Type B pancreatic cell (in vitro differentiated cells): ENCODE data around the gene WWTR1. TPM values are rescaled to one million over a fixed set of nuclear protein-coding genes. Genes with fewer than 3 reads are reported as not detected.

Experiments used
- DNase-seq: peaks from one replicate; pipeline ENCODE4 v3.0.0; 2021; ENCODE audit warnings: mixed read lengths; ENCODE audit not compliant: unreplicated experiment; ENCODE audit errors: extremely low spot score
- H3K27ac Mint-ChIP-seq: 2 replicates; pipeline ENCODE4 v1.8.0; 2021; ENCODE audit warnings: mild to moderate bottlenecking, mixed read lengths
- H3K27me3 Mint-ChIP-seq: 2 replicates; pipeline ENCODE4 v1.8.0; 2021; ENCODE audit warnings: mixed read lengths
- H3K36me3 Mint-ChIP-seq: 2 replicates; pipeline ENCODE4 v1.8.0; 2021; ENCODE audit warnings: mixed read lengths
- H3K4me1 Mint-ChIP-seq: one replicate; pipeline ENCODE4 v1.8.0; 2021; ENCODE audit warnings: mixed read lengths; ENCODE audit not compliant: unreplicated experiment
- H3K4me3 Mint-ChIP-seq: 2 replicates; pipeline ENCODE4 v1.8.0; 2021; ENCODE audit warnings: mild to moderate bottlenecking, mixed read lengths
- H3K9me3 Mint-ChIP-seq: 2 replicates; pipeline ENCODE4 v1.8.0; 2021; ENCODE audit warnings: mixed read lengths
- CTCF ChIP-seq: fragments of 200-600 bp; sonication (generic); conservative IDR thresholded peaks from 2 replicates; pipeline ENCODE4 v1.5.0; 2021; ENCODE audit warnings: antibody characterized with exemption, mild to moderate bottlenecking
- total RNA-seq: library from RNA; stranded (reverse); gene quantifications from 2 replicates; pipeline ENCODE4 v1.2.1, GENCODE V29; 2021; ENCODE audit warnings: low replicate concordance

WWTR1 gene
- total RNA-seq, 1 donor from 2014 or later, result 65.0 TPM

GRCh38 chr3:149510480-149510879, 147.3 kb downstream of the WWTR1 start:
- H3K27me3 Mint-ChIP-seq, result no peaks in the 10 kb centered on the region
- no peak for TF ChIP-seq CTCF
- no peak overlapping the region for H3K27ac Mint-ChIP-seq
- no peak overlapping the region for H3K4me3 Mint-ChIP-seq
- no peak for DNase-seq
- peaks cover 29% of the 10 kb centered on the region for H3K4me1 Mint-ChIP-seq
- no peaks in the 10 kb centered on the region for H3K9me3 Mint-ChIP-seq
- no peaks in the 10 kb centered on the region for H3K36me3 Mint-ChIP-seq

DNA sequence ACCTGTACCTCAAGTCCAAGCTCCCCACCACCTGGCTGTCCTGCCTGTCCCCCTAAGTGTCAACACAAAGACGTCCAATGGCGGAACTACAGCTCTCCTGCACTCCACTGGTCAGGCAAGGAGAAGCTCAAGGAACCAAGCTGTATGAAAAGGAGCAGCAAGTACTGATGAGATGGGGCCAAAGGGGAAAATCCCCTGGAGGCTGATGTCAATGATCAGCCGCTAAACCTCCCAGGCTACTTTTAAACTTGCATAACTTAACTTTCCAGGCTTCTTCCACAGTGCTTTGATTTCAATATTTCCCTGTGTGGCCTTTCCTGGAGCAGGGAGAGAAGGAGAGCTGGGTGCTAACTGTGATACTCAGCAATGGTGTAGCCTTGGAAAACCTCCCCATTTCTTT, 148.3 kb downstream of the WWTR1 start:
- TF ChIP-seq CTCF, result no peak
- Mint-ChIP-seq H3K4me3 (no peak overlapping the region), H3K4me1 (peaks cover 35% of the 10 kb centered on the region), H3K27ac (no peak overlapping the region), H3K9me3 (no peaks in the 10 kb centered on the region), H3K27me3 (no peaks in the 10 kb centered on the region), H3K36me3 (no peaks in the 10 kb centered on the region)
- DNase-seq, result no peak

GRCh38 chr3:149507491-149508324, 150.1 kb downstream of the WWTR1 start:
- no peak for DNase-seq
- TF ChIP-seq CTCF, result no peak
- no peaks in the 10 kb centered on the region for H3K9me3 Mint-ChIP-seq
- peak overlapping the region; percentile 75 for H3K27ac Mint-ChIP-seq
- no peaks in the 10 kb centered on the region for H3K27me3 Mint-ChIP-seq
- peaks cover 33% of the 10 kb centered on the region for H3K4me1 Mint-ChIP-seq
- no peak overlapping the region for H3K4me3 Mint-ChIP-seq
- H3K36me3 Mint-ChIP-seq, result no peaks in the 10 kb centered on the region

DNA sequence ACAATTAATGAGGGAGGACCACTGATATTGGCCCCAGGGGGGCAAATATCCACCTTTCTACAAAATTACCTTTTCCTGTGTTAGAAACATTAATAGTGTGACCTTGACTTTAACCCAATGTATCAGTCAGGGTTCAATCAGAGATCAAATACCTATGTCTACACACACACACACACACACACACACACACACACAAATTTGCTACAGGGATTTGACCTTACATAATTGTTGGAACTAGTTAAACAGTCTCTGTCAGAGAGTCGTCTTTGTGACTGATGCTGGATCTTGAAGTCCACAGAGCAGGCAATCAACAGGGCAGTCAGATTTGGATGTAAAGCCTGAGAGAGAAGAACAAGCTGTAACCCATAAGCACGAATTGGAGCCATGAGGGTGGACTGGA, 150.9 kb downstream of the WWTR1 start:
- TF ChIP-seq CTCF, result no peak
- Mint-ChIP-seq H3K4me3 (no peak overlapping the region), H3K9me3 (no peaks in the 10 kb centered on the region), H3K36me3 (no peaks in the 10 kb centered on the region), H3K4me1 (peaks cover 26% of the 10 kb centered on the region), H3K27me3 (no peaks in the 10 kb centered on the region), H3K27ac (peak overlapping the region; percentile 75)
- no peak for DNase-seq

- H3K9me3 Mint-ChIP-seq, result no peaks in the 10 kb centered on the region
Measured at GRCh38 chr3:149506540-149506939, 151.3 kb downstream of the WWTR1 start.

More at GRCh38 chr3:149506540-149506939, 151.3 kb downstream of the WWTR1 start:
- H3K4me3 Mint-ChIP-seq, result no peak overlapping the region
- peaks cover 26% of the 10 kb centered on the region for H3K4me1 Mint-ChIP-seq
- no peak for TF ChIP-seq CTCF
- no peaks in the 10 kb centered on the region for H3K36me3 Mint-ChIP-seq
- peak overlapping the region; percentile 3 for H3K27ac Mint-ChIP-seq
- no peak for DNase-seq
- no peaks in the 10 kb centered on the region for H3K27me3 Mint-ChIP-seq
